Muscle layer of colon (tissue), 2 donors: Measurements from ENCODE around the gene CRLF2.

Experiments used
- H3K27ac ChIP-seq: one replicate; pipeline ENCODE4 v1.7.0; 2013; ENCODE audit warnings: low read depth, mild to moderate bottlenecking, low read length, moderate library complexity
- H3K27me3 ChIP-seq, 2 donors: one replicate each; pipeline ENCODE4 v1.7.0; 2013; ENCODE audit warnings: low read length in 2 of 2, mild to moderate bottlenecking in 2 of 2; ENCODE audit not compliant: insufficient read depth in 2 of 2, control insufficient read depth in 1 of 2
- H3K36me3 ChIP-seq: one replicate; pipeline ENCODE4 v1.7.0; 2013; ENCODE audit warnings: mild to moderate bottlenecking, low read length; ENCODE audit not compliant: insufficient read depth
- H3K4me1 ChIP-seq: one replicate; pipeline ENCODE4 v1.7.0; 2013; ENCODE audit warnings: mild to moderate bottlenecking, low read length; ENCODE audit not compliant: insufficient read depth
- H3K4me3 ChIP-seq, 2 donors: one replicate each; pipeline ENCODE4 v1.7.0; 2013; ENCODE audit warnings: low read length in 2 of 2, low read depth in 1 of 2, mild to moderate bottlenecking in 1 of 2, moderate library complexity in 1 of 2
- H3K9ac ChIP-seq: one replicate; pipeline ENCODE4 v1.7.0; 2013; ENCODE audit warnings: low read length
- H3K9me3 ChIP-seq: one replicate; pipeline ENCODE4 v1.7.0; 2013; ENCODE audit warnings: mild to moderate bottlenecking, low read length
- donor health status: abdominal sarcoma.
- donor health status: Adenocarcinoma of cecum.

Gene CRLF2

DNA sequence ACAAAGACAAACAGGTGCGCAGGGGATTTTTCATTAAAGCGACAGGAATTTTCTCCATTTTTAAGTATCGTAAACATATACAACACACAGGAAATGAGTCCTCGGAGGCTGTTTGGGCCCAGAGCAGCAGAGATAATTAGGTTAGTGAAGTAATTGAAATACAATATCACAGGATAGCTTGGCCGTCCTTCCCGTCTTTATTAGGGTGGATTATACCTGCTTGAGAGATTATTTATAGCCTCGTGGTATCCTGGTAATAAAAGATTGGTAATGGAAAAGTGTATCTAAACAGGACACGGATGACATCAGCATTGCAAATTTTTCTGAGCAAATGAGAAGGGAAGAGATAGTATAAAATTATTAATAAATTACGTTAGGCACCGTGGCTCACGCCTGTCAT, 68.2 kb downstream of the CRLF2 start:
- no peak overlapping the region for H3K9ac ChIP-seq
- H3K9me3 ChIP-seq, result no peaks in the 10 kb centered on the region
- no peaks in the 10 kb centered on the region for H3K27me3 ChIP-seq
- no peak overlapping the region for H3K4me3 ChIP-seq
- no peaks in the 10 kb centered on the region for H3K4me1 ChIP-seq
- no peak overlapping the region for H3K27ac ChIP-seq
- H3K36me3 ChIP-seq, result no peaks in the 10 kb centered on the region
